ENCODE results near the gene CDC23.

DNA sequence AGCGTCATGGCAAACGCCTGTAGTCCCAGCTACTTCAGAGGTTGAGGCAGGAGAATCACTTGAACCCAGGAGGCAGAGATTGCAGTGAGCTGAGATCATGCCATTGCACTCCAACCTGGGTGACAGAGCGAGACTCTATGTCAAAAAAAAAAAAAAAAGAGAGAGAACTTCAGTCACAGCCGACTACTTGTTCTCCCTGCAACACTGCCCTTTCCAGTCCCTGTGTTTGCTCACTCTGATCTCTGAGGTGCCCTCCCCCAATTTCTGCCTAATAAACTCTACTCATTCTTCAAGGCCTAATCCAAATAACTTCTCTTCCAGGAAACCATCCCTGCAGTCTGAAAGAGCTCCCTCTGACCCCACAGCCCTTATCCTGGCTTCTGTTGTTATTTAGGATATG, 33.2 kb upstream of the CDC23 start:
- no peak for TF ChIP-seq USF2 (IDR thresholded peaks at IDR 0.05; ENCODE audit: low read depth, low read length)
- no peak for TF ChIP-seq MAFK (IDR thresholded peaks at IDR 0.05; ENCODE audit: low read depth, low read length)
- TF ChIP-seq, protein P1, sequence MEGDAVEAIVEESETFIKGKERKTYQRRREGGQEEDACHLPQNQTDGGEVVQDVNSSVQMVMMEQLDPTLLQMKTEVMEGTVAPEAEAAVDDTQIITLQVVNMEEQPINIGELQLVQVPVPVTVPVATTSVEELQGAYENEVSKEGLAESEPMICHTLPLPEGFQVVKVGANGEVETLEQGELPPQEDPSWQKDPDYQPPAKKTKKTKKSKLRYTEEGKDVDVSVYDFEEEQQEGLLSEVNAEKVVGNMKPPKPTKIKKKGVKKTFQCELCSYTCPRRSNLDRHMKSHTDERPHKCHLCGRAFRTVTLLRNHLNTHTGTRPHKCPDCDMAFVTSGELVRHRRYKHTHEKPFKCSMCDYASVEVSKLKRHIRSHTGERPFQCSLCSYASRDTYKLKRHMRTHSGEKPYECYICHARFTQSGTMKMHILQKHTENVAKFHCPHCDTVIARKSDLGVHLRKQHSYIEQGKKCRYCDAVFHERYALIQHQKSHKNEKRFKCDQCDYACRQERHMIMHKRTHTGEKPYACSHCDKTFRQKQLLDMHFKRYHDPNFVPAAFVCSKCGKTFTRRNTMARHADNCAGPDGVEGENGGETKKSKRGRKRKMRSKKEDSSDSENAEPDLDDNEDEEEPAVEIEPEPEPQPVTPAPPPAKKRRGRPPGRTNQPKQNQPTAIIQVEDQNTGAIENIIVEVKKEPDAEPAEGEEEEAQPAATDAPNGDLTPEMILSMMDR (conservative IDR thresholded peaks at IDR 0.05; ENCODE audit: low read depth, low read length): no peak
- TF ChIP-seq RFX5 (IDR thresholded peaks at IDR 0.05; ENCODE audit: low read depth, low read length): no peak
- no peak for TF ChIP-seq MAZ (IDR thresholded peaks at IDR 0.05; ENCODE audit: borderline replicate concordance, low read depth, low read length)
- TF ChIP-seq POLR2A (IDR thresholded peaks at IDR 0.05; ENCODE audit: low read depth, low read length): no peak
- TF ChIP-seq RAD21 (IDR thresholded peaks at IDR 0.05; ENCODE audit: low read length): no peak
- TF ChIP-seq BHLHE40 (IDR thresholded peaks at IDR 0.05; ENCODE audit: low read depth, low read length): no peak
- TF ChIP-seq CEBPB (IDR thresholded peaks at IDR 0.05; ENCODE audit: low read depth, low read length): no peak
- TF ChIP-seq NFE2L2 (IDR thresholded peaks at IDR 0.05; ENCODE audit: low read depth, low read length): no peak
- no peak for TF ChIP-seq ELK1 (IDR thresholded peaks at IDR 0.05; ENCODE audit: borderline replicate concordance, low read depth, low read length)
- TF ChIP-seq MXI1 (IDR thresholded peaks at IDR 0.05; ENCODE audit: borderline replicate concordance, low read depth, low read length): no peak
- TF ChIP-seq SMC3 (IDR thresholded peaks at IDR 0.05; ENCODE audit: low read depth, low read length): no peak
